HG03060 (cell line): ENCODE data around the gene ZXDB.
"Not testable (repeated sequence)": the region's sequence is repeated elsewhere in the genome, so short reads cannot be mapped to it uniquely, and the experiment has no call there.

Source experiments
- ATAC-seq: cut with Tn5 transposase; IDR thresholded peaks from one replicate; pipeline ENCODE4 v1.9.1; 2021; ENCODE audit warnings: low read depth, moderate number of reproducible peaks; ENCODE audit not compliant: unreplicated experiment

The ZXDB gene

GRCh38 chrX:57591284-57592159 is at the start of gene ZXDB:
Gene ZXDB (plus strand): TSS chrX:57592011. CDS start chrX:57592049, 38 bp downstream.
- ATAC-seq = peak; percentile 38

DNA sequence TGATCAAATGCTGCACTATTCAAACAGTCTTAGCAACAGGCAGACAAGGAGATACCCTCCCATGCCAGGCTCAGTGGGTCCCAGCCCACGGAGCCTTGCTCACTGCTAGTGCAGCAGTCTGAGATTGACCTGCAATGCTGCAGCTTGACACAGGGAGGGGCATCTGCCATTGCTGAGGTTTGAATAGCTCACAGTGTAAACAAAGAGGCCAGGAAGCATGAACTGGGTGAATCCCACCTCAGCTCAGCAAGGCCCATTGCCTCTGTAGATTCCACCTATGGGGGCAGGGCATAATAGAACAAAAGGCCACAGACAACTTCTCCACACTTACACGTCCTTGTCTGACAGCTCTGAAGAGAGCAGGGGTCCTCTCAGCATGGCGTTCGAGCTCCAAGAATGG is 26.6 kb upstream of the ZXDB start:
- ATAC-seq = no peak

DNA sequence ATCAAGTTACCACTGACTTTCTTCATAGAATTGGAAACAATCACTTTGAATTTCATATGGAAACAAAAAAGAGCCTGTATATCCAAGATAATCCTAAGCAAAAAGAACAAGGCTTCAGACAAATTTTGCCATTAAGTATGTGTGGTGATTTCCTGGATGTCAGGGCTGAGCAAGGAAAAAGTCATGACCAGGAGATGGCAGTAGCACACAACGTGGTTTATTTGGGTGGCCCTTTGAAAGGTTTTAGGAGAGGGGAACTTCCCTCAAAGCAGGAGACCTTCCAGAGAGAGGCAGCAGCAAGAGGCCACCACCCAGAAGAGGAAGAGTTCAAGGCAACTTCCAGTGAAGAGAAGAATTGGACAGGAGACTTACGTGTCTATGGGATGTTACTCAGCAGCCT is 18.1 kb upstream of the ZXDB start:
- no peak for ATAC-seq

DNA sequence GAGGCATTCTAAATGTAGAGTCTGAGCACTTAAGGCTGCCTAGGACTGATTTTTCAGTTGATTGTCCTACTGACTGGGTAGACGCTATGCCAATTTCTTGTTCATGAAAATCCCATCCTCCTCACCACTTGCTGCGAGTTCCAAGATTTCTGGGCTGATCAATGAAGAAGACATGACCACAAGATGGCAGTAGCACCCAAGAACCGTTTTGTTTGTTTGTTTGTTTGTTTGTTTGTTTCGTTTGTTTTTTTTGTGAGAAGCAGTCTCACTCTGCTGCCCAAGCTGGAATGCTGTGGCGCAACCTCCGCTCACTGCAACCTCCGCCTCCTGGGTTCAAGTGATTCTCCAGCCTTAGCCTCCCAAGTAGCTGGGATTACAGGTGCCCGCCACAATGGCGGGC is 8.9 kb upstream of the ZXDB start:
- ATAC-seq = not testable (repeated sequence)

- no peak for ATAC-seq
Observed at GRCh38 chrX:57583477-57583876, 8.3 kb upstream of the ZXDB start.

GRCh38 chrX:57586360-57586759 is 5.5 kb upstream of the ZXDB start:
- ATAC-seq = no peak

DNA sequence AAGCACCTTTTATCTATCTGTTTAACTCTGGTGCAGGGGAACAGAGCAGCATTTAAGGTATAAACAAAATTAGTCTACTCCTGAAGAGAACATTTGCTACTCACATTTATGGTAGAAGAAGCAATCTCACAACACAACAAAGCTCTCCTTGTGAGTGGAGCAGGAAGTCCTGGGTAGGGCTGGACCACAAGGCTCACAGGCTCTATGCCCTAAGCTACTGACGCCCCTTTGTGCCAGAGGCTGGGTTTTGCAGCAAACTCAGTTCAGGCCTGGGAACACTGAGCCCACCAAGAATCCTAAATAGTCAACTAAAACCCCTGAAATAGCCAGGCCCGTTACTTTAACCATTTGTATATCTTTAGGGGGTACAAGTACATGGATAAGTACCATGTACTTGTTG is 4.7 kb upstream of the ZXDB start:
- no peak for ATAC-seq

GRCh38 chrX:57587607-57588006 is 4.2 kb upstream of the ZXDB start:
- ATAC-seq = peak; percentile 44

GRCh38 chrX:57592160-57592893 is 516 bp downstream of the ZXDB start:
- peak; percentile 53 for ATAC-seq

DNA sequence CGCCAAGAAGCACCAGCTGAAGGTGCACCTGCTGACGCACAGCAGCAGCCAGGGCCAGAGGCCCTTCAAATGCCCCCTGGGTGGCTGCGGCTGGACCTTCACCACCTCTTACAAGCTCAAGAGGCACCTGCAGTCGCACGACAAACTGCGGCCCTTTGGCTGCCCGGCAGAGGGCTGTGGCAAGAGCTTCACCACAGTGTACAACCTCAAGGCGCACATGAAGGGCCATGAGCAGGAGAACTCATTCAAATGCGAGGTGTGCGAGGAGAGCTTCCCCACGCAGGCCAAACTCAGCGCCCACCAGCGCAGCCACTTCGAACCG is 1.0 kb downstream of the ZXDB start:
- peak; percentile 31 for ATAC-seq

DNA sequence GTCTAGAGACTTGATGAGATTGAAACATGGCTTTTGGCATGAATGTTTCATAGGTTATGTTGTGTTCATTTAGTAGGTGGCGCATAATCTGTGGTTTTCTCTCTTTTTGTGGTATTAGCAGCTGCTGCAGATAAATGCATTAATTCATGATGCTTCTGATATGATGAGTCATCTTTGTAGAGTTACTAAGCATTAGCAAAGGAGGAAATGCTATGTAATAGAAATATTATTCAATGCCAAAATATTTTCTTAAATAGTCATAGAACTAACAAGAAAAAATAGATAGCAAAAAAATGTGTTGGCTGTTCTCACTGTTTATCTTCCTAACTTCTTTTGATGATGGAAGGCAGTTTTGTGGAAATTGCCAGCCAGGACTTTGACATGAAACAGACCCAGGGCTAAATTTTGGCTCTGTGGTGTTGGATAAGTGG is 3.6 kb downstream of the ZXDB start:
- ATAC-seq = no peak

- ATAC-seq = no peak
Observed at GRCh38 chrX:57596109-57596508, 4.3 kb downstream of the ZXDB start.

DNA sequence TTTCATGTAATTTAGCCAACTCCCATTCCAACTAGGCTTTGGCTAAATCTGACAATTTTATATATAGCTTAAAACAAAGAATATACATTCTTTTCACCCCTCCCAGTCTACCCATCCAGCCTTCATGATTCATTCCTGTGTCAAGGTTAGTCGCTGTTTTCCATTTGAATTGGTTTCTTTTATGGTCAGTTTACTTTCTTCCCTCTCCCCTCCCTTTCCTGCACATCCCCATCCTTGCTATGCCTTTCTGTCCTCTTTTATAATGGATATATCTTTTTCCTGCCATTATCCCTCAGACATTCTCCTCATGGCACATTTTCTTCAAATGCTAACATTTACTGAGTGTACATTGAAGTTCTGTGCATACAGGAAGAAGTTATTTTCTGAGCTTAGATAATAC is 4.7 kb downstream of the ZXDB start:
- no peak for ATAC-seq

DNA sequence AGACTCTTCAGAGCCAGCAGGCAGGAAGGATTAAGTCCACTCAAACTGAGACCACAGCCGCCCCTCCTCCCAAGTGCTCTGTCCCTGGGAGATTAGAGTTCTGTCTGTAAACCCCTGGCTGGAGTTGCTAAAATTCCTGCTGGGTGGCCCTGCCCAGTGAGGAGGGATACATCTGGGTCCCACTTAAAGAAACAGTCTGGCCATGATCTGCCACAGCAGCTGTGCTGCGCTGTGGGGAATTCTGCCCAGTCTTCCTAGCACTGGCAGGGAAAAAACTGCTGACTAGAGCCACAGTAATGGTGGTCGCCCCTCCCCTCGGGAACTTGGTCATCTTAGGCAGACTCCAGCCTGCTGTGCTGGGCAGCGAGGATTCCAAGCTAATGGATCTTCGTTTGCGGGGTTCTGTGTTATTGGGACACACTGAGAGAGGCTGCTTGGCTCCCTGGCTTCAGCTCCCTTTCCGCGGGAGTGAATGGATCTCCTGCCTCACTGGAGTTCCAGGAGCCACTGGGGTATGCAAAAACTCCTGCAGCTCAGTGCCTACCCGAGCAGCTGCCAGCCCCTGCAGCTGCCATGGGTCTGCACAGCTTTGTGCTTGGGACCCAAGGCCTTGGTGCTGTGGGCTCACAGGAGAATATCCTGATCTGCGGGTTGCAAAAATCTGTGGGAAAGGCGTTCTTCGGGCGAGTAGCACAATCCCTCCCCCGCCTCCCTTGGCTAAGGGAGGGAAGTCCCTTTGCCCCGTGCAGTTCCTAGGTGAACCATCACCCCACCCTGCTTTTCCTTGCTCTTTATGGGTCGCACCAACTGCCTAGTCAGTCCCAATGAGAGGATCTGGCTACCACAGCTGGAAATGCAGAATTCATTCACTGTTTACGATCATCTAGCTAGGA is 15.7 kb downstream of the ZXDB start:
- no peak for ATAC-seq

- not testable (repeated sequence) for ATAC-seq
Observed at GRCh38 chrX:57613351-57613750, 21.5 kb downstream of the ZXDB start.

GRCh38 chrX:57629438-57629837 is 37.6 kb downstream of the ZXDB start:
- not testable (repeated sequence) for ATAC-seq

GRCh38 chrX:57640674-57641016 is 48.8 kb downstream of the ZXDB start:
- ATAC-seq = no peak

GRCh38 chrX:57641338-57641737 is 49.5 kb downstream of the ZXDB start:
- no peak for ATAC-seq

- no peak for ATAC-seq
Observed at GRCh38 chrX:57643698-57644097, 51.9 kb downstream of the ZXDB start.

DNA sequence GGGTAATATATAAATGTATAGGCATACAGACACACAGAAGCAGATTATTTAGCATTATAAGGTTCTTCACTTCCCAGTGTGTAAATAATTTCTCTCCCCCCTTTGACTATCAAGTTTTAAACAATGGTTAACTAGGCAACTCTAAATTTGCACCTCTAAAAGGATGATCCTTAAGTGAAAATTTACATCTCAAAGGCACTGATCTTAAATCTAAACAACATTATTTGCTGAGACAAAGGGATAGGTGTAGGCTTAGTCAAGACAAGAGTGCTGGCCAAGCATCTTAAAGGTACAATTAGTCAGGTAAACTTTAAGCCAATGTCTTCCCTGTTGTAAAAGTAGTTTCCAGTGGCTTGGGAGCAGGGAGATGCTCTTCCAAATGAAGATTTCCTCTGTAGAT is 55.2 kb downstream of the ZXDB start:
- ATAC-seq = no peak
